ENCODE results near the gene TSHZ2.

The TSHZ2 gene

DNA sequence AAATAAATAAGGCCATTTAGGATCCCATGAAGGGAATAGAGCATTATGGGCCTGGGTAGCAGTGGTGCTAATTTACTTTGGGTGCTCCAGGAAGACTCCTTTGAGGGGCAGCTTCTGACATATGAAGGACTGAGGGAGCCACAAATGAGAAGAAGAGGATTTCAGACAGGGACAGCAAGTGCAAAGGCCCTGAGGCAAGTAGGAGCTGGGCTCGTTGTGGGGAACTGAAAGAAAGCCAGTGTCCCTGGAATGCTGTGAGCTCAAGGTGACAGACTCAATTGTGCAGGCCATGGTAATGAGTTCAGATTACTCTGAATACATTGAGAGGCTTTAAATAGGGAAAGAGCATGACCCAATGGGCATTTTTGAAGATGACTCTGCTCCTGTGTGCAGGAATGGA, 307.6 kb downstream of the TSHZ2 start:
- H3K27ac Mint-ChIP-seq: no peak overlapping the region
- intact Hi-C loops (cut with micrococcal nuclease): no loop called here
- H3K4me3 Mint-ChIP-seq: no peak overlapping the region
- no peaks in the 10 kb centered on the region for H3K9me3 Mint-ChIP-seq
- peaks cover 2% of the 10 kb centered on the region for H3K27me3 Mint-ChIP-seq
- no peaks in the 10 kb centered on the region for H3K36me3 Mint-ChIP-seq (ENCODE audit: low read depth)
- H3K4me1 Mint-ChIP-seq (ENCODE audit: low read depth): no peaks in the 10 kb centered on the region

DNA sequence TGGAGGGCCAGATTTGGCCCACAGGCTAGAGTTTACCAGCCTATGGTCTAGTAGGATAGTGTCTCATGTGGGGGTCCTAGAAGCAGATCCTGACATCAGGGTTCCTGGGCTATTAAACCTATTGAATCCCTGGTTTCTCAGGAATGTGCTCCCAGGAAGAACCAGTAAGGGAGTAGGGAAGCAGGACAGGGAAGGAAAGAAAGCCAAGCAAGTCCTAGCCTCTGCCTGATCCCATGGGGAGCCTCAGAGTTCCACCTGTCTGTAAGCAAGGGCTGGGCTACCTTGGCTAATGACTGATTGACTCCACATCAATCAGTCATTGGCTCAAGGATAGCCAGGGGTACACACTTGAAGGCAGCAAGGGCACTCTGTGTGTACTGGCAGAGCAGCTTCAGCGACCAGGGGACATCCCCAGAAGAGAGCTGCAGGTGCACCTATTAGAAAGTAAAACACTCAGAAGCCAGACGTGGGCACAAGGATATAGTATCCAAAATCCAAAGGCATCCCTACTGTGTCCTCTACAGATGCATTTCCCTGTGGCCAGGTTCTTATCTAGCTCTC, 309.5 kb downstream of the TSHZ2 start:
- intact Hi-C loops (cut with micrococcal nuclease): no loop called here
- no peak overlapping the region for H3K4me3 Mint-ChIP-seq
- H3K9me3 Mint-ChIP-seq: no peaks in the 10 kb centered on the region
- no peaks in the 10 kb centered on the region for H3K4me1 Mint-ChIP-seq (ENCODE audit: low read depth)
- H3K27me3 Mint-ChIP-seq: peaks cover 2% of the 10 kb centered on the region
- no peaks in the 10 kb centered on the region for H3K36me3 Mint-ChIP-seq (ENCODE audit: low read depth)
- H3K27ac Mint-ChIP-seq: no peak overlapping the region

DNA sequence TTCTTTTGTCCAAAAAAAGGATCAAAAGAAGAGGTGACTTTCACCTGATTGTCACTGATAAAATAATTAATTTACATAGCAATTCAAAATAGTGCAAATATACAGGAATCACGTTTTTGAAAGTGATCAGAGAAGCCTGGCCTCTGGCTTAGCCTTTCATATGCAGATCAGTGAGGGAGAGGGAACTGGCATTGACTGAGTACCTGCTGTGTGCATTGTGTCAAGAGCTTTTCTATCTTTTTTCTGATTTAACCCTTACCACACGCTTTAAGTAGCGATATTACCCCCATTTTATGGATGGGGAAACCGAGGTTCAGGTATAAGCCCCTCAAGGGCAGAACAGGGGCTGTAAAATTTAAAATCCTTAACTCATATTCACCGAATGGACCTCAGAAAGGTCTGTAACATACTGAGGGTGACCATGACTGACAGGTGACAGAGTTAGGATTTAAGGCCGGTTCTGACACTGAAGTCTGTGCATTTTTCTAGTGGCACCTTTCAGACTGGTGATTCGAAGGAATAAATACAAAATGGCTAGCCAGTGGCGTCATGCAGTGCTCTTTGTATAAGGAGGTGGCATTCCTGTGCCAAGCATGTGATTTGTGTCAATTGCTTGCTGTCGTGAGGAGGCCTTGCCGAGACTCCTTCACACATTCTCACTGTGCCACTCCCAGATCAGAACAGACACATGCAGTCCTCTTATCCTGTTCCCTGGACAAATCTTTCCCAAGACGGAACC, 310.2 kb downstream of the TSHZ2 start:
- Mint-ChIP-seq H3K27ac (no peak overlapping the region), H3K36me3 (ENCODE audit: low read depth) (no peaks in the 10 kb centered on the region), H3K4me1 (ENCODE audit: low read depth) (no peaks in the 10 kb centered on the region), H3K27me3 (peaks cover 2% of the 10 kb centered on the region), H3K9me3 (no peaks in the 10 kb centered on the region), H3K4me3 (no peak overlapping the region)
- intact Hi-C loops (cut with micrococcal nuclease): no loop called here

DNA sequence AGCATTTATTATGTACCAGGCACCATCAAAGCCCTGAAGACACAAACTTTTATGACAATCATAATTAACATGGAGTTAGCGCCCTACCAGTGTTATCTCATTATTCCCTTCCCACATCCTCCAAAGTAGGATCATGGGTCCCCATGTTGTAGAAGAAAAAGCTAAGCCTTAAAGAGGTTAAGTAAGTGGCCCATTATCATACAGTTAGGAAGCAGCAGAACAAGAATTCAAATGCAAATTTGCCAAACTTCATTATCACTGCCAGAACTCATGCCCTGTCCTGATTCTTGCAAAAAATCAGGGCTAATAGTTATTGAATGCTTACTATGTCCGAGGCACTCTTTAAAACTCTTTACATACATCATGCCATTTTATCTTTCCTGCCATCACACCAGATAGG, 310.9 kb downstream of the TSHZ2 start:
- H3K36me3 Mint-ChIP-seq (ENCODE audit: low read depth): no peaks in the 10 kb centered on the region
- intact Hi-C loops (cut with micrococcal nuclease): no loop called here
- H3K9me3 Mint-ChIP-seq: no peaks in the 10 kb centered on the region
- no peak overlapping the region for H3K4me3 Mint-ChIP-seq
- H3K27me3 Mint-ChIP-seq: peaks cover 4% of the 10 kb centered on the region
- no peak overlapping the region for H3K27ac Mint-ChIP-seq
- H3K4me1 Mint-ChIP-seq (ENCODE audit: low read depth): no peaks in the 10 kb centered on the region

DNA sequence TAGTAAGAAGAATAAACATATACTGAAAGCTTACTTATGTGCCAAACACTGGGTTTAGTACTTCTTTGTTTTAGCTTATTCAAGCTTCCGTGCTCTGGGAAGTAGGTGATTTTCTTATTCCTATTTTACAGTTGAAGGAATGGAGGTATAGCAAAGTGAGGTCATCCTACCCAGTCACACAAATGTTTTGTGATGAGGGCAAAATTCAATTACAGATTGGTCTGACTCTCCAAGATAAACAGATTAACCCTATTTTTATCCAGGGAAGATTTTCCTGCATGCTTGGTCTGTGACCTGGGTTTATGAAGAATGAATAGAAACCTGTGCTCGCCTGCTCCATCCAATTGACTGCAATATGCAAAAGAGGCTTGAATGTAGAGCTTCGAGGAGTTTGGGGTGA, 311.4 kb downstream of the TSHZ2 start:
- Mint-ChIP-seq H3K9me3 (no peaks in the 10 kb centered on the region), H3K4me1 (ENCODE audit: low read depth) (no peaks in the 10 kb centered on the region), H3K4me3 (no peak overlapping the region)

DNA sequence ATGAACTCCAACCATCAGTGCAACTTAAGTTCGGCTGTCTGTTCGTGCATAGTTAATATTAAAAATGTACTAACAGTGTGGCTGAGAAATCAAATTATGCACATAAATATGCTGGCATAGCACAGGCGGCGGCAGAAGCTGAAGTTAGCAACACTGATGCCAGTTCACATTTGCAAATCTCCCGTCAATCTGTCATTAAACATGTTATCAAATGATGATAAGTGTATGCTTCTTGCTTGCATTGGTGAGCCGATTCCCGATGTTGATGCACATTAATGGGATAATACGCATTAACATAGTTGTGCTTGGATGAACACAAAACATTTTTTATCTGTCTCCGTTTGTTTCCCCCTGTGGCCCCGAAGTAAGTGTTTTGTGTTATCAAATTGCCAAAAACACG, 312.1 kb downstream of the TSHZ2 start:
- intact Hi-C loops (cut with micrococcal nuclease): no loop called here
- H3K9me3 Mint-ChIP-seq: no peaks in the 10 kb centered on the region
- H3K27ac Mint-ChIP-seq: no peak overlapping the region
- H3K4me1 Mint-ChIP-seq (ENCODE audit: low read depth): no peaks in the 10 kb centered on the region
- peaks cover 4% of the 10 kb centered on the region for H3K27me3 Mint-ChIP-seq
- H3K4me3 Mint-ChIP-seq: no peak overlapping the region
- H3K36me3 Mint-ChIP-seq (ENCODE audit: low read depth): no peaks in the 10 kb centered on the region

More for the DNA sequence above, 311.4 kb downstream of the TSHZ2 start:
- intact Hi-C loops (cut with micrococcal nuclease): no loop called here
- no peaks in the 10 kb centered on the region for H3K36me3 Mint-ChIP-seq (ENCODE audit: low read depth)
- peaks cover 4% of the 10 kb centered on the region for H3K27me3 Mint-ChIP-seq
- no peak overlapping the region for H3K27ac Mint-ChIP-seq

DNA sequence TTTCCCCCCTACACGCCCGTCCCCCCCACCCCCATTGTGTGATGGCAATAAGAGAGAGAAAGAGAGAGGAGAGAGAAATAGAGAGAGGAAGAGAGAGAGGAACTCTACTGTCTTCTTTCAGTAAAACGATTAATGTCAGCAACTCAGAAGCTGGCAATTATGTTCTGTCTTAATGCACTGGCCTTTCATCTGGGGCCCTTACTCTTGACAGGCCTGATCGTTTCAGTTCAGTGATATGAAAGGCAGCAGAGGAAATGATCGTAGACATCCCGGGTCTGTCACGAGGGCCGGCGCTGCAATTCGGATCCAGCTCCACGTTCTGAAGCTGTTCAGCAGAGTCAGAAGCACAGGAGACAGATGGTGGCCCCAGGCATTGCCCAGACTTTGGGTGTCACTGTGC, 312.5 kb downstream of the TSHZ2 start:
- Mint-ChIP-seq H3K27ac (no peak overlapping the region), H3K9me3 (no peaks in the 10 kb centered on the region)
- intact Hi-C loops (cut with micrococcal nuclease): no loop called here

DNA sequence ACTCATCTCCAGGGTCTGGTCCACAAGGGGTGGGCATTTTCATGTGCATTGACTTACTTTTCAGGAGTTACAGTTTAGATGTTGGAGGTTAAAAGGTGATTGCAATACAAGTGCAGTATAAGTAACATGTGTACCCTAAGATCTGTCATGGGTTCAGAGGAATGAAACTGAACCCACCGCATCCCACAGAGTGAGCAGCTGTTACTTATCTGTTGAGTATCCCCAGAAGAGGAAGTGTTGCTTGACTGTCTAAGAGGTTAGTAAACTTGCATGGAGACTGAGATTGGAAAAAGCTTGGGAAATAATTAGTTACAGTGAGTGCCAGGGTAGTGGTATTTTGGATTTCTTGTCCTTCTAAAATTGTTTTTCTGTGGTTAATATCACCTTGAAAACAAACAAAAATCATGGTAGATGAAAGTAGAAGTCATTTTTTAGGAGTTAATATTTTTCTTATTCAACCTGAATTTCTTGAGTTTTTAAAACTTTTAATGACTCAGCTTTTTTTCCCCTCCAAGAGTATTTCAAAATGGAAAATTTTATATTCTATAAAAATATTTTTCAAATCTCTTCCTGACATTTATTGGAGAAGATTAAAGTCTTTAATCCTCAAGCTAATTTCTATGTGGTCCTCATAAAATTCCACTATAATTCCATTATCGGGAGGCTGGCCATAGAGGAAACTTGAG, 315.3 kb downstream of the TSHZ2 start:
- H3K27me3 Mint-ChIP-seq: peaks cover 4% of the 10 kb centered on the region
- H3K36me3 Mint-ChIP-seq (ENCODE audit: low read depth): no peaks in the 10 kb centered on the region
- H3K4me3 Mint-ChIP-seq: no peak overlapping the region
- no peaks in the 10 kb centered on the region for H3K4me1 Mint-ChIP-seq (ENCODE audit: low read depth)
- no peaks in the 10 kb centered on the region for H3K9me3 Mint-ChIP-seq
- intact Hi-C loops (cut with micrococcal nuclease): no loop called here
- no peak overlapping the region for H3K27ac Mint-ChIP-seq

More for the DNA sequence above, 312.5 kb downstream of the TSHZ2 start:
- no peaks in the 10 kb centered on the region for H3K36me3 Mint-ChIP-seq (ENCODE audit: low read depth)
- no peak overlapping the region for H3K4me3 Mint-ChIP-seq
- H3K27me3 Mint-ChIP-seq: peaks cover 4% of the 10 kb centered on the region
- no peaks in the 10 kb centered on the region for H3K4me1 Mint-ChIP-seq (ENCODE audit: low read depth)

DNA sequence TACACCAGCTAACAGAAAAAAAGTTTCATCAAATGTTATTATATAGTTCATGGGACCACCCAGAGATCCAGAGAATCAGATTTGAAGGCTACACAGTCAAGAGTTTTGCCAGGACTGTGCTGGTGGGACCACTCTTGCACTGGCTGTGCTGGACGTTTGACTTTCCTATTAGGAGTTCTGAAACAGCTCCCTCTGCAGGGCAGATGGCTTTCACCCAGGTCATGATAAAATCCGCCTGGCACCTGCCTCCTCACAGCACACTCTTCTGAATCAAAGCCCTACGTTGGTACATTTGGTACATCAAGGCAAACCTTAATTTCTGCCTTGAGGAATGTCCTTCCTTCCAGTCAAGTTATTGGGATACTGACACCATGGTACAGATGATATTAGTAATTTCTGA, 319.4 kb downstream of the TSHZ2 start:
- no peak overlapping the region for H3K27ac Mint-ChIP-seq
- no peak overlapping the region for H3K4me3 Mint-ChIP-seq
- H3K4me1 Mint-ChIP-seq (ENCODE audit: low read depth): no peaks in the 10 kb centered on the region
- H3K27me3 Mint-ChIP-seq: peaks cover 10% of the 10 kb centered on the region
- intact Hi-C loops (cut with micrococcal nuclease): no loop called here
- H3K9me3 Mint-ChIP-seq: no peaks in the 10 kb centered on the region
- H3K36me3 Mint-ChIP-seq (ENCODE audit: low read depth): no peaks in the 10 kb centered on the region

DNA sequence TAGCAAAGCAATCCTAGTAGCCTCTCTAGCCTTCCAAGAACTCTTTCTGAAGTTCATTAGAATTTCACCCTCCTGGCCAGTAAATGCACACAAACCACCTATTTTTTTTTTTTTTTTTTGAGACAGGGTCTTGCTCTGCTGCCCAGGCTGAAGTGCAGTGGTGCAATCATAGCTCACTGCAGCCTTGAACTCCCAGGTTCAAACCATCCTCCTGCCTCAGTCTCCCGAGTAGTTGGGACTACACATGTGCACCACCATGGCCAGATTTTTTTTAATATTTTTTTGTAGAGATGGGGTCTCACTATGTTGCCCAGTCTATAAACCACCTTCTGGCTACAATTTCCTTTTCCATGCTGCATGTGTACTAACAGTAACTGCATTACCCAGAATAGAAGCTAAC, 320.2 kb downstream of the TSHZ2 start:
- Mint-ChIP-seq H3K9me3 (no peaks in the 10 kb centered on the region), H3K4me3 (no peak overlapping the region), H3K4me1 (ENCODE audit: low read depth) (no peaks in the 10 kb centered on the region), H3K36me3 (ENCODE audit: low read depth) (no peaks in the 10 kb centered on the region), H3K27ac (no peak overlapping the region), H3K27me3 (peaks cover 9% of the 10 kb centered on the region)
- intact Hi-C loops (cut with micrococcal nuclease): no loop called here

DNA sequence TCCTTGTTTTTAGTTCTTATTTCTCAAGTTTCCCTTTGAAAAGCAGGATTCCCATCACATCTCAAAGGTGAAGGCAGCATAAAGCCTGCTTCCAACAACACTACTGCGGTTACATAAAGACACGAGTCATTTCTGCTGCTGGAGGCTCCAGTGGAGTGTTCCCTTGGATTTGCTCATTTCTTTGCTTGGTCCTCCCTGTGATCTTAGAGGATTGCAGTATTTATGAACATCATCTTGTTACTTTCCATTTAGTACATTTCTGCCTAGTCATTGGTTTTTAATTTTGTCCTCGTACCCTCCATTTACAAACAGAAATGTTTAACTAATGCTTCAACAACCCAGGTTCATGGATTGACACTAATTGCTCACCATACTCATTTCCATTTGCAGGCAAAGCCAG, 322.6 kb downstream of the TSHZ2 start:
- no peaks in the 10 kb centered on the region for H3K4me1 Mint-ChIP-seq (ENCODE audit: low read depth)
- no peaks in the 10 kb centered on the region for H3K9me3 Mint-ChIP-seq
- no peak overlapping the region for H3K27ac Mint-ChIP-seq
- peaks cover 13% of the 10 kb centered on the region for H3K27me3 Mint-ChIP-seq
- H3K36me3 Mint-ChIP-seq (ENCODE audit: low read depth): no peaks in the 10 kb centered on the region
- no peak overlapping the region for H3K4me3 Mint-ChIP-seq
- intact Hi-C loops (cut with micrococcal nuclease): no loop called here

DNA sequence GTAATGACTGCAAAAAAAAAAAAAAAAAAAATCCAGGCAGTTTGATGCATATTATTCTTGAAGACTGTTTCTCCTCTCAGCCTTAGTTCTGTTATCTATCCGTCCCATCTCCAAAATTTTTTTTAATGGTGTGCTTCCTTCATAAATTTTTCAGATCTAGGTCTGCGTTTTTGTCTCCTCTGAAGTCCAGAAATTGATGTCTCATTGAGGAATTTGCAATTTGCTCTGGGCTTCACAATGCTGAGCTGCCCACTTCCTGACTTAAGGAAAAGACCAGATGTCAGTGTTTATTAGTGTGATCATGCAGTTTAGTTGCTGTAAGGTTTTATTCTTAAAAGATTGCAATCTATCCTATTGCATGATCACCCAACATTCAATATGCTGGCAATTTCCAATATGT, 323.9 kb downstream of the TSHZ2 start:
- Mint-ChIP-seq H3K9me3 (no peaks in the 10 kb centered on the region), H3K4me3 (no peak overlapping the region), H3K36me3 (ENCODE audit: low read depth) (no peaks in the 10 kb centered on the region), H3K27ac (no peak overlapping the region), H3K27me3 (peaks cover 13% of the 10 kb centered on the region), H3K4me1 (ENCODE audit: low read depth) (no peaks in the 10 kb centered on the region)
- intact Hi-C loops (cut with micrococcal nuclease): no loop called here

DNA sequence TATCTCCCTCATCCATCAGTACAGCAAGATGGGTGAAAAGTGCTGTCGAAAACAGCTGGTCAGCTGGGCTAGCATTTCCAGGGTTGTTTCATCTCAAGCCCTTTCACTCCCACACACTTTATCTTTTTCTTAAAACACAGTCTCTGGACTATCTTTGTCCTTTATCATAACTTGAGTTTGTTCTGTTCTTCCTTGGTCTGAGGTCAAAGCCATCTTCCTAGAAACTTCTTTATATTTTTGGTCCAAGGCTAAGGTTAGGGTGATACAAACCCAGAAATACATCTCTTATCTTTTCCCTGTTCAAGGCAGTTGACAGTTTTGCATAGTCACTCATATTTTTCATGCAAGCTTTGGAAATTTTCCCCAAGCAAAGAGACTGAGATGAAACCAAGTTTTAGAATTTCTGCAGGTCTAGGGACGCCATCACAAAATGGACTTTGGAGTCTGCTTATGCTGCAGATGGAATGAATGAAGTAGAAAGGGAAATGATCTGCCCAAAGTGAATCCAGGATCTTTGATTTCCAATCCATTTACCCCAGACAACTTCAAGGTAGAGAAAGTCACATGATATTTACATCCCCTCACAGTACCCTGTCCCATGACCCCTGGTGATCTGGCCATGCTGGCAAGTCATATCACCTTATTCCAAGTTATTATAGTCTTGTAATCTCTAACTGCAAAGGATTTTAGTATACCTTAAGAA, 324.4 kb downstream of the TSHZ2 start:
- intact Hi-C loops (cut with micrococcal nuclease): no loop called here

DNA sequence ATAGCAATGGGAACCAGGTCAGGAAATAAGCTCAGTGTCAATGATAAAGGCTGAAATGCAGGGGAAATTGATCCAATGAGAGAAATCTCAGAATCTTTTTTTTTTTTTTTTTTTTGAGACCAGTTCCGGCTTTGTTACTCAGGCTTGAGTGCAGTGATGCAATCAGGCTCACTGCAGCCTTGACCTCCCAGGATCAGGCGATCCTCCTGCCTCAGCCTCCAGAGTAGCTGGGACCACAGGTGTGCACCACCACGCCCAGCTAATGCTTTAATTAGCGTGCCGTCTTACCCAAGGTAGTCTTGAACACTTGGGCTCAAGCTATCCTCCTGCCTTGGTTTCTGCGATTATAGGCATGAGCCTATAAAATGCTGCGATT, 325.0 kb downstream of the TSHZ2 start:
- Mint-ChIP-seq H3K4me3 (no peak overlapping the region), H3K9me3 (no peaks in the 10 kb centered on the region), H3K27ac (no peak overlapping the region), H3K4me1 (ENCODE audit: low read depth) (no peaks in the 10 kb centered on the region), H3K27me3 (peaks cover 13% of the 10 kb centered on the region), H3K36me3 (ENCODE audit: low read depth) (no peaks in the 10 kb centered on the region)
- intact Hi-C loops (cut with micrococcal nuclease): no loop called here

More for the DNA sequence above, 324.4 kb downstream of the TSHZ2 start:
- H3K27me3 Mint-ChIP-seq: peaks cover 13% of the 10 kb centered on the region
- H3K4me3 Mint-ChIP-seq: no peak overlapping the region
- H3K9me3 Mint-ChIP-seq: no peaks in the 10 kb centered on the region
- no peak overlapping the region for H3K27ac Mint-ChIP-seq
- no peaks in the 10 kb centered on the region for H3K36me3 Mint-ChIP-seq (ENCODE audit: low read depth)
- no peaks in the 10 kb centered on the region for H3K4me1 Mint-ChIP-seq (ENCODE audit: low read depth)
